ENCODE measurements around the gene RRP1.

Gene RRP1, protein sequence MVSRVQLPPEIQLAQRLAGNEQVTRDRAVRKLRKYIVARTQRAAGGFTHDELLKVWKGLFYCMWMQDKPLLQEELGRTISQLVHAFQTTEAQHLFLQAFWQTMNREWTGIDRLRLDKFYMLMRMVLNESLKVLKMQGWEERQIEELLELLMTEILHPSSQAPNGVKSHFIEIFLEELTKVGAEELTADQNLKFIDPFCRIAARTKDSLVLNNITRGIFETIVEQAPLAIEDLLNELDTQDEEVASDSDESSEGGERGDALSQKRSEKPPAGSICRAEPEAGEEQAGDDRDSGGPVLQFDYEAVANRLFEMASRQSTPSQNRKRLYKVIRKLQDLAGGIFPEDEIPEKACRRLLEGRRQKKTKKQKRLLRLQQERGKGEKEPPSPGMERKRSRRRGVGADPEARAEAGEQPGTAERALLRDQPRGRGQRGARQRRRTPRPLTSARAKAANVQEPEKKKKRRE

DNA sequence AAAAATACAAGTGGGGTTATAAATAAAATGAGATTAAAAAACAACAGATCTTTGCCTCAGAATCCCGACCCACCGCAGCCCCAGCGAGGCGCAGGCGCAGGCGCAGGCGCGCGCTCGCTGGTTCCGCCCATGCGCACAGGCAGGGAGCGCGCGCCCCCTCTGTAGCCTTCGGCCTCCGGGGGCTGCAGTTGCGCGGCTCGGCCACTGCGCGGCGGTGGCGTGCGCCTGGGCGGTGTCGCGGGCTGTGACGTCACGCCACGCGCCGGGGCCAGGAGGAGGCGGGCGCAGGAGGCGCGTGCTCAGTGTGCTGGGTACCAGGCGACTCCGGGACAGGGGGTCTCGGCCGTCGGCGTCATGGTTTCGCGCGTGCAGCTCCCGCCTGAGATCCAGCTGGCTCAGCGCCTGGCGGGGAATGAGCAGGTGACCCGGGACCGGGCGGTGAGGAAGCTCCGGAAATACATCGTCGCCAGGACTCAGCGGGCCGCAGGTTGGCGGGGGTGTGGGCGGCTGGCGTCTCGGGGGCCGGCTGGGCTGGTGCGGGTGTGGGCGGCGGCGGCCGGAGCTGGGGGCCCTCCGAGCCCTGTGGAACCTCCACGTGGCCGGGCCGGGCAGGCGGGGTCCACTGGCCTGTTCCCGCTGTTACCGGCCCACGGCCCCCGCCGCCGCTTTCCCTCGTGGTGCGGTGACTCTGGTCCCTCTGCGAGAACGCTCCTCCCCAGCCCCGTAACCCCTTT is at the start of gene RRP1:
Gene RRP1 (plus strand): TSS at position 302 of the 734 bp plus-strand sequence. CDS start 53 bp downstream, at position 355.
- DNase-seq (ENCODE audit: low read depth) = peak; percentile 89

DNA sequence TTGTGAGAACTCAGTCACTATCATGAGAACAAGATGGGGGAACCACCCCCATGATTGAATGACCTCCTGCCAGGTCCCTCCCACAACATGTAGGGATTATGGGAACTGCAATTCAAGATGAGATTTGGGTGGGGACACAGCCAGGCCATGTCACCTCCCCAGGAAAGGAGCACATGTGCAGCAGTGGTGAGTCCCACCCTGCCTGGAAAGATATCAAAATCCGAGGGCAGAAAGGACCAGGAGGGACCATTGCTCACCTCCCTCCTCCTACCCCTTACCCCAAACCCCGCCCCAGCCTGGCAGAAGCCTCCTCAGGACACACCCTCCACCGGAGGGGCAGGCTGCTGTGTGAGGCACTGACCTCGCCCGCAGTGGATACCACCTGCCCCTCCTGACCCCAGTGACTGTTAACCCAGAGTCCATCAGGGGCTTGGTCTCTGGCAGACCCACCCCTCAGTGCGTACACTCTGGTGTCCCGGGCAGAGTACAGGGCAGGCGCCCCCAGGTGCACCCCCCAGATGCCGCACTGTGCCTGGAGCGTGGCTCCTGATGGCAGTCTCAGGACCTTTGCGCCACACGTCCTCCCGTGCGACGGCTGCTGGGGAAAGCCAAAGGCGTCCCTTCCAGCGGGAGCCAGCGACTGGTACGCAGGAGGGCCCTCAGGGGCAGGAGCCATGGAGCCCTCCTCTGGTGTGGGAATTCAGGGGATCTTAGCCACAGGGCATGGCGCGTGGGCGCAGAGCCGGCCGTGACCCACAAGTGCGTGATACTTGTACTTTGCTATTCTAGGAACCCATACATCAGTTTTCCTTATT is 49.5 kb upstream of the RRP1 start:
- DNase-seq (ENCODE audit: low read depth) = no peak

DNA sequence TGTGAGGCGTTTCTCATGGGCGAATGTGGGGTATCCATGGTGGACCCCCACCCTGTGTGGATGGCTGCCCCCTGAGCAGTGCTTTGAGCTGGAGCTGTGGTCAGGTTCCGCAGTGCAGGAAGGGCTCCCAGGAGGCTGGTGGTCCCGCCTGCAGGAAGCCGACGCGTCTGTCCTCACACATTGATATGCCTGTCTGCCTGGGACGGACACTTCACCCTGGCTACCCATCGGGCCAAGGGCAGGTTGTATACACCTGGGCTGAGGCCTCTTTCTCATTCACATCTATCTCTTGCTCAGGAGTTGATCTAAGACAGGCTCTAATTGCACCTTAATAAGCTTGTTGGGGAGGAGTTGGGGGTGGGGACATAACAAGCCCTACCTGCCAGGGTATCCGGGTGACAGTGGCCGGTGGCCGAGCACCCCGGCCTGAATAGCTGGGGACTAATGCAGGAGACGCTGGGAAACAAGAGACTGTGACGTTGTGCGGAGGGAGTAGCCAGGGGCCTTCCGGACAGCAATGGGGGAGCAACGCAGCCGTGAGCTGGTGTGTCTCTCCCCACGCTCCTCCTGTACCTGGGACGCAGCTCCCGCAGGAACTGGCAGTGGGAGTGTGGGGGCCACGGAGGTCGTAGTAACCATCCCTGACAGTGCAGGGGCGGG is 48.8 kb upstream of the RRP1 start:
- DNase-seq (ENCODE audit: low read depth) = no peak

DNA sequence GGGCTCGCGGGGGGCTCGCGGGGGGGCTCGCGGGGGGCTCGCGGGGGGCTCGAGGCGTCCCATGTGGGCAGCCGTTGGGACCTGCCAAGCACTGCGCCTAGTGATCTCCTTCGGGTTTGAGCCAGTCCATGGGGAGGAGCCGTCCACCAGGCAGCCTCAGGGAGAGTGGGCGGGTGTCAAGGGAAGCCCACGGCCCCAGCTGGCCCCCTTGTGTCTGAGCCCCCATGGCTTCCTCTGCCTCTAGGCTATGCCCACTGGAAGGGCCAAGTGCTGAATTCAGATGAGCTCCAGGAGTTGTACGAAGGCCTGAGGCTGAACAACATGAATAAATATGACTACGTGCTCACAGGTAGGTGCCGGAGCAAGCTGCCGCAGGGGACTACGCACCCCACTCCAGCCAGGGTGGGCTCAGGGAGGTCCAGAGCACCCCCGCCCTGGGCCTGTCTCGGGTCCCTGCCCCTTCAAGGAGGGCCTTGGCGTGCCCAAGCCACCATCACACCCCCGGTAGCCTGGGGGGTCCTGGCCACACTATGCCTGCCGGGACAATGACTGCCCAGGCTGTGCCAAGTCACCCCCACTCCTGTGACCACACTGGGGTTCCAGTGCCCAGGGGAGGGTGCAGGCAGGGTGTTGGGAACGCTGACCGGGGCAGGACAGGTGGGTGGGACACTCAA is 47.8 kb upstream of the RRP1 start:
- no peak for DNase-seq (ENCODE audit: low read depth)

DNA sequence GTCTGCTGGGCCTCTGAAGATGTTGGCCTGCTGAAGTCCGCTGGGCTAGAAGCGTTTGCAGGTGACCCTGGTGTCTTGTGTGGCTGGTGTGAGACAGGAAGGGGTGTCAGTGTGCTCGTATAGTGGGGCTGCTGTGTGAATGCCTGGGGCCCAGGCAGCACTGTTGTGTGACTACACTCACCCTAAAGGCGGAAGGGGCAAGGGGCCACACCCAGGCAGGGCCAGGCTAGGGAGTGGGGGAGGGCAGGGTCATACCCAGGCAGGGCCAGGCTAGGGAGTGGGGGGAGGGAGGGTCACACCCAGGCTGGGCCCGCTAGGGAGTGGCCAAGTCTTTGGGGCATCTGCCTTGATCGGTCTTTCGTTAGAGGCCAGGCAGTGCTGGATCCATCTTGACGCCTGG is 45.4 kb upstream of the RRP1 start:
- DNase-seq (ENCODE audit: low read depth) = no peak

DNA sequence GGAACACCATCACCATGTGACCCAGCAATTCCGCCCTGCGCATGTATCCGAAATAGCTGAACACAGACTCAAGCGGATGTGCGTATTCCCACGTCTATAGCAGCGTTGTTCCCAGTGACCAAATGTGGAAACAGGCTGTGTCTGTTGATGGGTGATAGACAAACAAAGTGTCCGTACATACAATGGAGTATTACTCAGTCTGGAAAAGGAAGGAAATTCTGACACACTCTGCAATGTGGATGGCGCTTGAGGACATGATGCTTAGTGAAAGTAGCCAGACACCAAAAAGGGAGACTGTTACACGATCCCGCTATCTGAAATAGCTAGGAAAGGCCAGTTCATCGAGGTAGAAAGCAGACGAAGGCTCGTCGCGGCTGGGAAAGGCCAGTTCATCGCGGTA is 44.7 kb upstream of the RRP1 start:
- DNase-seq (ENCODE audit: low read depth) = no peak

DNA sequence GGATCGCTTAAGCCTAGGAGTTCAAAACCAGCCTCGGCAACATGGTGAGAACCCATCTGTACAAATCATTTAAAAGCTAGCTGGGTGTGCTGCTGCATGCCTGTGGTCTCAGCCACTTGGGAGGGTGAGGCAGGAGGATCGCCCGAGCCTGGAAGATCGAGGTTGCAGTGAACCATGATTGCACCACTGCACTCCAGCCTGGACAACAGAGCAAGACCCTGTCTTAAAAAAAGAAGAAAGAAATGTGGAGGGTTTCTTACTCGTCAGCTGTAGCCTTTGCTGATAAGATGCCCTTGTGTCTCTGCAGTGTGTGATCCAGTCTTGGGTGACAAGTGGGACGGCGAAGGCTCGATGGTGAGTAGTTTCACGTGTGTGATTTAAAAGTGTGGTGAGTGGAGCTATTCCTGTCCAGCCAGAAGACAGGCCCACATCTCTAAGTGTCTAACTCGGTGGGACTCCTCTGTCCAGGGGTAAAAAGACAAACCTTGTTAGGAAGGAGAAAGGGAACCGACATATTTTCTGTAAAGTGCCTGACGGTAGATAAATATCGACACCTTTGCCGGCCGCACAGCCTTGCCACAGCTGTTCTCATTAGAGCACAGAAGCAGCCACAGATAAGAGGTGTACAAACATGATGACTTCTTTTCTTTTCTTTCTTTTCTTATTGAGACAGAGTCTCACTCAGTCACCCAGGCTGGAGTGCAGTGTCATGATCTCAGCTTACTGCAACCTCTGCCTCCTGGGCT is 43.4 kb upstream of the RRP1 start:
- DNase-seq (ENCODE audit: low read depth) = no peak

DNA sequence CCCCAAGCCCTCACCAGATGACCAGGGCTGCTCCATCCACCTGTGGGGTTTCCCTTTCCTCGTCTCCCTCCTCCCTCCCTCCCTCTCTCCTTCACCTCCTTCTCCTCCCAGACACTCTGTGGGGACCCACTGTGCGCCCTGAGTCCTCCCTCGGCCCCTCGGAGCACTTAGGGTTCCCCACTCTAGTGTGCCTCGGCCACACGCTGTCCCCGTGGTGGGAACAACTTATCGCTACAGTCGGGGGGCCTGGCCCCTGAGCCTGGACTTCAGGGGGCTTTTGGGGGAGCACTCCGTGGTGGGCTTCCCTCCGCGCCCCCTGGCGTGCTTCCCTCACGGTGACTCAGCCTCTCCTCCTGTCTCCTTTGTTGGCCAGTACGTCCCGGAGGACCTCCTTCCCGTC is 40.8 kb upstream of the RRP1 start:
- no peak for DNase-seq (ENCODE audit: low read depth)

DNA sequence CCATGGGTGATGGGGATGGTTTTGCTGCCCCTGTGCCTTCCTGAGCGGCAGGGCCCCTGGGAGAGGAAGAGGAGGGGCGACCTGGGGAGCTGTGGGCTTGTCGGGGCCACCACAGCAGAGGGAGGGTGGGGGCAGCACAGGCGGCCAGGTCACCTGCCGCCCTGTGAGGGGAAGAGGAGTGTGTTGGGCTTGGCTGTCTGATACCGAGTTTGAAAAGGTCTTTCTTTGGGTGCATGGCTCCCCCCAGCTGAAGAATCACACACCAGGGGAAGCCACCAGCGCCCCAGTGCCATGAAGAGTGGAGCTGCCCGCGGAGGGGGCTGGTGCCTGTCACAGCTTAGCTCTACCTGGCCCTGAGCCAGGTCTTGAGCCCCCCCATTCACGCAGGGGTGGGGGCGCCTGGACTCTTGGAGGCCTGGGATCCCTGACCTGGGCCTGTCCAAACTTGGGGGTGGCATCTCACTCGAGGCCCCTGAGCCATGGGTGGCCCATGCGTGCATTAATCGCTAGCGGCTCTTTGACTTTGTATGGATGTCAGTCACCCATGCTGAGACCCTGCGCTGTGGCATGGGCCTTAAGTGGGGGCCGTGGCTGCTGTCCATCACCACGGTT is 39.6 kb upstream of the RRP1 start:
- DNase-seq (ENCODE audit: low read depth) = no peak

DNA sequence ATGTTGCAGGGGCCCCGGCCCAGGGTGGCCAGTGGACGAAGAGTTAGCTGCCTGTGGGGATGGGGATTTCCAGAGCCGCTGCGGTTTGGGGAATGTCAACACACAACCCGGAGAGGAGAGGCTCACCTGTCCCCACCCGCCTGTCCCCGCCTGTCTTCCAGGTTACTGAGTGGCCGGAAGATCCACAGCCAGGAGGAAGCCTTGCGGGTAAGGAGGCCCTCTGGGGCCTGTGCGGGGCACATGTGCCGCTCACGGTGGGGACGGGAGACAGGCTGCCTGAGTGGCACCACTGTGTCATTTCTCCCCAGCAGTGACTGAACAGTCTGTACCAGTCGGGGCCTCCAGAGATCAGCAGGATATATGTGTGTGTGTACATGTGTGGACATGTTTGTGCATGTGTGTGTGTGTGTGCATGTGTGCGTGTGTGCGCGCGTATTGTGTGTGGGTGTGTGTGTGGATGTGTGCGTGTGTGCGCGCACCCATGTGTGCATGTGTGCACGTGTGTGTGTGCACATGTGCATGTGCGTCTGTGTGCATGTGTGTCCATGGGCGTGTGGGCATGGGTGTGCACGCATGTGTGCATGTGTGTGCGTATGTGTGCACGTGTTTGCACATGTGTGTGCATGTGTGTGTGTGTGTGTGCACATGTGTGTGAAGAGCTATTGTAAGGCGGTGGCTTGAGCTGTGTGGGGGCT is 38.9 kb upstream of the RRP1 start:
- no peak for DNase-seq (ENCODE audit: low read depth)

DNA sequence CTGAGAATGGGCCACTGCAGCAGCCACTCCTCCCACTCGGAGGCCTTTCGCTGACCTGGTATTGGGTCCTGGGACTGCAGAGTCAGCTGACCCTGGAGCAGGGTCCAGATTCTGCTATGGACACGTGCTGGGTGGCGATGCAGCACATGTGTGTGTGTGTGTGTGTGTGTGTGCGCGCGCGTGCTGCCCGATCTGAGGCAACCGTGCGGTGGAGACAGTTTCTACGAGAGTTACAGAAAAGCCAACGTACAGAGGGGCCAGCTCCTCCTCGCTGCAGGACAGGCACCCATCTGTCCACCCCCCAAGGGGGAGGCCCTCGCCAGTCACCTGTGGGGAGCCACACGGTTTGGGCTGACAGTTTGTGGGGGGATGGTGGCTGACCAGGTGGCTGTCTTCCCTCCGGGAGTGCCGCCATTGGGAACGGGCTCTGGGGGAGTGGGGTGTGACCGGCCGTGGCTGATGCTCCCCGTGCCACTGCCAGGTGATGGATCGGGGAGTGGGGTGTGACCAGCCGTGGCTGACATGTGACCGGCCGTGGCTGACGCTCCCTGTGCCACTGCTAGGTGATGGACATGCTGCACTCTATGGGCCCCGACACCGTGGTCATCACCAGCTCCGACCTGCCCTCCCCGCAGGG is 37.3 kb upstream of the RRP1 start:
- no peak for DNase-seq (ENCODE audit: low read depth)

DNA sequence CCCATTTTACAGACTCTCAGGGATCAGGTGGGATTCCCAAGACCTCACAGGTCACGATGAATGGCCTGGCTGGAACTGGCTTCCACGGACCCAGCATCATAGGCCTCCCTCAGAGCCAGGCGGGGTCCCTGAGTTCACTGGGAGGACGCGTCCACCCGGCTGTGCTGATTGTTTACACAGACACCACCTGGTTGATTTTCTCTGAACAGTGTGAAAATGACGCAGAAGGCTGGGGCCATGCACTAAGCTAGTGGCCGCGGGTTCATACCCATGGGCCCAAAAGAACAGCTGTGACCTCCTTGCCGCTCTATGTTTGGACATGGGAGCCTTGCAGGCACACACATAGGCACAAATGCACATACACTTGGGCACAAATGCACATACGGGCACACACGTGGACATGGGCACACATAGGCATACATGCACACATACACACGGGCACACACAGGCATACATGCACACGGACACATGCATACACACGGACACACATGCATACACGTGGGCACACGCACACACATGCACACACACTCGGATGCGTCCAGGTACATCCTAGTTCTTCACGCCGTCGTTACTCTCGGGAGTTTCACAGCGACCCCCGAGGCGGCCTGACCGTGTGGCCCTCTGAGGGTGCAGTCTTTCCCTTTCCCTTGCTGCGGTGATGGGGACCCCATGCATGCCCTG is 36.5 kb upstream of the RRP1 start:
- DNase-seq (ENCODE audit: low read depth) = no peak

DNA sequence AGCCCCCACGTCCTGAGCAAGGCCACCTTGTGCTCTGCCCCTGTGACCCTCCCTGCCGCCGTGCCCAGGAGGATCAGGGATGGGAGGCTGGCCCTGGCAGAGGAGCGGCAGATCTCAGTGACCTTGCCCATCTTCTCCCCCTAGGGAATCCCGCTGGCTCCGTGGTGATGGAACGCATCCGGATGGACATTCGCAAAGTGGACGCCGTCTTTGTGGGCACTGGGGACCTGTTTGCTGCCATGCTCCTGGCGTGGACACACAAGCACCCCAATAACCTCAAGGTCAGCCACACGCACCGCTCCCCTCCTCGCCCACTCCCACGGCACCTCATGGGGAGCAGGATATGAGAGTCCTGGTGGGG is 36.0 kb upstream of the RRP1 start:
- no peak for DNase-seq (ENCODE audit: low read depth)

DNA sequence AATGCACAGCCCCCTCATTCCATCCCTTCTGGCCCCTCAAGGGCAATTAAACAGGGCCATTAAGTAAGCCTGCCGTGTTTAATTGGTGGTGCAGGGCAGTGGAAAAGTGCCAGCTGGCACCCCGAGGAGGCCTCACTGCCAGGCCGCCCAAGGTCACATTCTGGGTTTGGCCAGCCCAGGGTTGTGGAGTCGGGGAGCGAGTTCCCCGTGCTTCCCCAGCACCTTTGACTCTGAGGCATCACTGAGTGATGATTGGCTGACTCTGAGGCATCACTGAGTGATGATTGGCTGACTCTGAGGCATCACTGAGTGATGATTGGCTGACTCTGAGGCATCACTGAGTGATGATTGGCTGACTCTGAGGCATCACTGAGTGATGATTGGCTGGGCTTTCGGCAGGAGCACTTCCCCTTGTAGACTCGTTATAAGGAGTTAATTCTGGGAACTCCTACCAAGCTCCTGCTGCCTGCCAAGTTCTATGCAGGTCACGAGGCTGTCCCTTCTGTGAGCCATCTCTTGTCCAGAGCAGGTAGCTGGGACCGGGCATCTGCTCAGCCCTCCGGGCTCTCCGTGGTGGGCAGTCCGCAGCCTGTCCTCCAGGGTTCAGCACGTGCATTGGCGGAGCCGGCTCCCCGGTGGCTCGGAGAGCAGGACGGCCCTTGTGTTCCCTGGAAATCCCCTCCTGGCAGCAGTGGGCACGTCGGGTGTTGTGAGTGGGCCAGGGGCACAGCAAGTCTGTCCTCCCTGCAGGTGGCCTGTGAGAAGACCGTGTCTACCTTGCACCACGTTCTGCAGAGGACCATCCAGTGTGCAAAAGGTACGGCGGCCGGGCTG is 34.2 kb upstream of the RRP1 start:
- no peak for DNase-seq (ENCODE audit: low read depth)

DNA sequence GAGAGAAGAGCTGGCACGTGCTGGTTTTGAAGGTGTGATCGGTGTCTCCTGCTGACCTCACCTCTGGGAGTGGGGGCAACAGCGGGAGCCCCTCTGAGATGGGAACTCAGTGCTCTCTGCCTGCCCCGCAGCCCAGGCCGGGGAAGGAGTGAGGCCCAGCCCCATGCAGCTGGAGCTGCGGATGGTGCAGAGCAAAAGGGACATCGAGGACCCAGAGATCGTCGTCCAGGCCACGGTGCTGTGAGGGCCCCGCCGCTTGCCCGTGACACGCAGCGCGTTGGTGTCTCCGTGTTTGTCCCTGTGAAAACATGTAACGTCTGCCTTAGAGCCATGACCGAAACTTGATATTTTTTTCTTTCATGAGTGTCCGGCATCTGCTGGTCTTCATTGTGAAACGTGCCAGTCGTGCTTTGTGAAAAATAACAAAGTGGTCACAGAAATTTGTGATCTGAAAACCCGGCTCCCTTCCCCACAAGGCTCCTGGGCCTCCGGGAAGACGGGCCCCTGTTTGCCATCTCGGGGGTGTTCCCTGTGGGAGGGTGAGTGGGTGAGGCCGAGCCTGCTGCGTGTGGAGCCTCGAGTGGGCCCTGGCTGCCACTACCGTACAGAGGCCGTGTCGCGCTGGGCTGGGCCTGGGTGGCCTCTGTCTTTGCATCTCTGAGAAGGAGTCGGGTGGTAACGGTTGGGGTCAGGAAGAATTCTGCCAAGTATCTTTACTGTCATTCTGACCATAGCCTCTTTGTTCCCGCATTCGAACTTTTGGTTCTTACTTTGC is 33.4 kb upstream of the RRP1 start:
- DNase-seq (ENCODE audit: low read depth) = no peak

DNA sequence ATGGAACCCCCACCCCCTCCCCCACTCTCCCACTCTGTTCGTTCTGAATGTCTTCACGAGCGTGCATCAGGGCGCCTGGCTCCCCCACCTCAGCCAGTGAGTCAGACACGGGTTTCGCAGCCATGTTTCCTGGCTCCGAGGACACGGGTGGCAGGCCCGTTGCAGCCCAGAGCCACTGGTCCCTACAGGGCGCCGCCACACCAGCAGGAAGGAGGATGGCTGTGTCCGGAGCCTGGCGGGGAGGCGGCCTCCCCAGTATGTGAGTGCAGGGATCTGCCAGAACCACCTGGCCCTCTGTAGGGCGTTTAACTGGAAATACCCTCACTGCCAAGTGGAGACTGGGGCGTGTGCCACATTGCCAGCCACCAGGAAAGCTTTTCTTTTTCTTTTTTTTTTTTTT is 31.8 kb upstream of the RRP1 start:
- no peak for DNase-seq (ENCODE audit: low read depth)

DNA sequence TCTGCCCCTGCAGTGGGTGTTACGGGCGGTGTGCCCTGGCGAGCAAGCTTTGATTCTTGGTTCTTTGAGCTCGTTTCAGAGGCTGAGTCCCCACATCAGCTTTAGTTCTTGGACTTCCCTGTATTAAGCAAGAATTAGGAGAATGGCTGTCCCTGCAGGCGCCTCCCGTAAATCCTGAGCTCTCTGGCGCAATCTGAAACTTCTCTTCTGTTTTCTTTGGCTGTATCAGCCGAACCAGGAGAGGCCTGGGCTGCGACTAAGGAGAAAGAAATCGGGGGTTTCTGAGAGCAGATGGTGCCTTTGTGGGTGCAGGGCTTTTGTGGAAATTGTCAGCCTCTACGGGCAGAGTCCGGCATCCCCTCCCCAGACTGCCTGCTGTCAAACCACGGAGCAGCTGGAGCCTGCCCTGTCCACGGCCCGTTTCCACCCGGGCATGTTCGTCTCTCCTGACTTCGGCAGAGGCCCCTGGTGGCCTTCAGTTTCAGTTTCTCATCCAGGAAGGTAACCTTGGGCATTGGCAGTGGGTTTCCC is 31.2 kb upstream of the RRP1 start:
- no peak for DNase-seq (ENCODE audit: low read depth)

Data from stimulated activated CD8-positive, alpha-beta memory T cell treated with anti-CD3 and anti-CD28 coated beads, Interleukin-12 subunit alpha, Interleukin-12 subunit beta, amount 100 ng/mL, for 1 hour (primary cell).